Measurements from ENCODE around the gene PDE3A. TPM values are rescaled to one million over a fixed set of nuclear protein-coding genes. Genes with fewer than 3 reads are reported as not detected.

PDE3A gene
- total RNA-seq, 2 donors from 2014 or later, result 78.3 to 110 TPM

- no peak for TF ChIP-seq CTCF (IDR thresholded peaks at IDR 0.05)
- Histone ChIP-seq H3K4me1 (ENCODE audit: control insufficient read depth in 1 of 2, low read depth in 2 of 2) (peaks cover 20 to 81% of the 10 kb centered on the region in 2 donors), H3K9me3 (no peaks in the 10 kb centered on the region), H3K36me3 (no peaks in the 10 kb centered on the region), H3K27ac (no peak overlapping the region), H3K27me3 (replicated peaks; ENCODE audit: insufficient read depth) (no peaks in the 10 kb centered on the region), H3K4me3 (no peak overlapping the region)
- DNase-seq (ENCODE audit: low spot score) (no peak), ATAC-seq (ENCODE audit: insufficient number of reproducible peaks, low FRiP score, low read depth) (no peak)
Measured at GRCh38 chr12:20523658-20524057, 155.3 kb downstream of the PDE3A start.

- ATAC-seq (ENCODE audit: insufficient number of reproducible peaks, low FRiP score, low read depth) (no peak), DNase-seq (ENCODE audit: low spot score) (no peak)
- H3K4me1 ChIP-seq (ENCODE audit: control insufficient read depth in 1 of 2, low read depth in 2 of 2), result peaks cover 17 to 81% of the 10 kb centered on the region in 2 donors
- H3K36me3 ChIP-seq, result no peaks in the 10 kb centered on the region
- no peak overlapping the region for H3K4me3 ChIP-seq
- no peaks in the 10 kb centered on the region for H3K27me3 ChIP-seq (replicated peaks; ENCODE audit: insufficient read depth)
- no peak for TF ChIP-seq CTCF (IDR thresholded peaks at IDR 0.05)
- no peaks in the 10 kb centered on the region for H3K9me3 ChIP-seq
- H3K27ac ChIP-seq, result no peak overlapping the region
Measured at GRCh38 chr12:20524113-20524512, 155.8 kb downstream of the PDE3A start.

- Histone ChIP-seq H3K27ac (peak overlapping the region in 1 of 2 donors; percentile 22), H3K27me3 (replicated peaks; ENCODE audit: insufficient read depth) (no peaks in the 10 kb centered on the region), H3K4me3 (no peak overlapping the region), H3K4me1 (ENCODE audit: control insufficient read depth in 1 of 2, low read depth in 2 of 2) (peaks cover 17 to 82% of the 10 kb centered on the region in 2 donors), H3K9me3 (no peaks in the 10 kb centered on the region), H3K36me3 (no peaks in the 10 kb centered on the region)
- DNase-seq (ENCODE audit: low spot score), result no peak
- TF ChIP-seq CTCF (IDR thresholded peaks at IDR 0.05), result no peak
- no peak for ATAC-seq (ENCODE audit: insufficient number of reproducible peaks, low FRiP score, low read depth)
Measured at GRCh38 chr12:20525064-20525610, 156.8 kb downstream of the PDE3A start.

- TF ChIP-seq CTCF (IDR thresholded peaks at IDR 0.05), result no peak
- H3K4me3 ChIP-seq, result peak overlapping the region; percentile 63
- no peak for ATAC-seq (ENCODE audit: insufficient number of reproducible peaks, low FRiP score, low read depth)
- H3K4me1 ChIP-seq (ENCODE audit: control insufficient read depth in 1 of 2, low read depth in 2 of 2), result peaks cover 17 to 60% of the 10 kb centered on the region in 2 donors
- H3K27ac ChIP-seq, result peak overlapping the region; percentile 64 to 67
- no peaks in the 10 kb centered on the region for H3K27me3 ChIP-seq (replicated peaks; ENCODE audit: insufficient read depth)
- no peak for DNase-seq (ENCODE audit: low spot score)
- no peaks in the 10 kb centered on the region for H3K36me3 ChIP-seq
- H3K9me3 ChIP-seq, result no peaks in the 10 kb centered on the region
Measured at GRCh38 chr12:20527417-20528163, 159.3 kb downstream of the PDE3A start.

GRCh38 chr12:20528208-20528607 lies 159.9 kb downstream of the PDE3A start:
- ATAC-seq (ENCODE audit: insufficient number of reproducible peaks, low FRiP score, low read depth), result no peak
- peak overlapping the region; percentile 64 to 67 for H3K27ac ChIP-seq
- DNase-seq (ENCODE audit: low spot score), result no peak
- H3K9me3 ChIP-seq, result no peaks in the 10 kb centered on the region
- H3K36me3 ChIP-seq, result no peaks in the 10 kb centered on the region
- no peaks in the 10 kb centered on the region for H3K27me3 ChIP-seq (replicated peaks; ENCODE audit: insufficient read depth)
- H3K4me3 ChIP-seq, result peak overlapping the region; percentile 63
- peaks cover 14 to 54% of the 10 kb centered on the region in 2 donors for H3K4me1 ChIP-seq (ENCODE audit: control insufficient read depth in 1 of 2, low read depth in 2 of 2)
- TF ChIP-seq CTCF (IDR thresholded peaks at IDR 0.05), result no peak

All from thoracic aorta (tissue), 2 donors.